HG03066 (cell line): ENCODE results near the gene APLF.
"Not testable (repeated sequence)": the region's sequence is repeated elsewhere in the genome, so short reads cannot be mapped to it uniquely, and the experiment has no call there.

Experiments used
- ATAC-seq: cut with Tn5 transposase; IDR thresholded peaks from one replicate; pipeline ENCODE4 v1.9.1; 2021; ENCODE audit warnings: low read depth; ENCODE audit not compliant: unreplicated experiment

Gene APLF

GRCh38 chr2:68526943-68527342 is 59.6 kb downstream of the APLF start:
- not testable (repeated sequence) for ATAC-seq

GRCh38 chr2:68527343-68528081 is 60.1 kb downstream of the APLF start:
- not testable (repeated sequence) for ATAC-seq

- not testable (repeated sequence) for ATAC-seq
These were observed 61.8 kb downstream of the APLF start for GRCh38 chr2:68529156-68529555.

GRCh38 chr2:68529651-68530050 is 62.3 kb downstream of the APLF start:
- ATAC-seq: not testable (repeated sequence)

GRCh38 chr2:68536000-68536399 is 68.6 kb downstream of the APLF start:
- no peak for ATAC-seq

- ATAC-seq: no peak
These were observed 69.6 kb downstream of the APLF start for GRCh38 chr2:68537011-68537410.

GRCh38 chr2:68537809-68538208 is 70.4 kb downstream of the APLF start:
- ATAC-seq: no peak

- ATAC-seq: no peak
These were observed 77.4 kb downstream of the APLF start for GRCh38 chr2:68544811-68545210.

GRCh38 chr2:68548396-68548795 is 81.0 kb downstream of the APLF start:
- ATAC-seq: no peak

- no peak for ATAC-seq
These were observed 85.7 kb downstream of the APLF start for GRCh38 chr2:68553098-68553497.

- not testable (repeated sequence) for ATAC-seq
These were observed 88.2 kb downstream of the APLF start for GRCh38 chr2:68555425-68556206.

GRCh38 chr2:68556381-68556780 is 89.0 kb downstream of the APLF start:
- ATAC-seq: no peak

- no peak for ATAC-seq
These were observed 91.2 kb downstream of the APLF start for GRCh38 chr2:68558576-68558975.

- ATAC-seq: no peak
These were observed 92.3 kb downstream of the APLF start for GRCh38 chr2:68559692-68560091.

- ATAC-seq: no peak
These were observed 93.2 kb downstream of the APLF start for GRCh38 chr2:68560545-68560944.

GRCh38 chr2:68561372-68561771 is 94.0 kb downstream of the APLF start:
- ATAC-seq: no peak

GRCh38 chr2:68562934-68563333 is 95.5 kb downstream of the APLF start:
- no peak for ATAC-seq

- no peak for ATAC-seq
These were observed 97.0 kb downstream of the APLF start for GRCh38 chr2:68564426-68564825.

- no peak for ATAC-seq
These were observed 97.9 kb downstream of the APLF start for GRCh38 chr2:68565273-68565672.

- no peak for ATAC-seq
These were observed 98.5 kb downstream of the APLF start for GRCh38 chr2:68565858-68566257.

GRCh38 chr2:68566362-68566761 is 99.0 kb downstream of the APLF start:
- ATAC-seq: no peak

GRCh38 chr2:68568116-68568515 is 100.7 kb downstream of the APLF start:
- ATAC-seq: no peak
